ENCODE measurements around the gene TBC1D1. TPM values are rescaled to one million over a fixed set of nuclear protein-coding genes. Genes with fewer than 3 reads are reported as not detected.
A peak's percentile ranks its signal among the peaks of the same experiment; 100 is the strongest.

TBC1D1 gene
- total RNA-seq, 4 donors from 2014 or later: 111 to 176 (median 142) TPM

GRCh38 chr4:38123555-38123954 lies 232.7 kb downstream of the TBC1D1 start:
- Histone ChIP-seq H3K4me1 (peaks cover 0 to 4% of the 10 kb centered on the region in 2 donors), H3K27ac (no peak overlapping the region), H3K27me3 (no peaks in the 10 kb centered on the region), H3K9me3 (no peaks in the 10 kb centered on the region), H3K36me3 (peaks cover 0 to 49% of the 10 kb centered on the region in 2 donors), H3K4me3 (no peak overlapping the region)
- DNase-seq: no peak
- in situ Hi-C loops (cut with MboI; ENCODE audit: low sequenced_read_pairs in 4 of 4) (no loop called here), intact Hi-C loops (cut with DNase I; ENCODE audit: low total_unique reads) (no loop called here)
- TF ChIP-seq CTCF (IDR thresholded peaks at IDR 0.05 in 4 of 5, conservative IDR thresholded peaks at IDR 0.05 in 1 of 5): no peak
- no peak for TF ChIP-seq POLR2A (IDR thresholded peaks at IDR 0.05)
- no peak for ATAC-seq

GRCh38 chr4:38124961-38125360 lies 234.1 kb downstream of the TBC1D1 start:
- intact Hi-C loops (cut with DNase I; ENCODE audit: low total_unique reads) (no loop called here), in situ Hi-C loops (cut with MboI; ENCODE audit: low sequenced_read_pairs in 4 of 4) (no loop called here)
- Histone ChIP-seq H3K4me3 (no peak overlapping the region), H3K4me1 (peaks cover 0 to 4% of the 10 kb centered on the region in 2 donors), H3K36me3 (peaks cover 0 to 37% of the 10 kb centered on the region in 2 donors), H3K27me3 (no peaks in the 10 kb centered on the region), H3K27ac (no peak overlapping the region), H3K9me3 (no peaks in the 10 kb centered on the region)
- TF ChIP-seq CTCF (IDR thresholded peaks at IDR 0.05 in 4 of 5, conservative IDR thresholded peaks at IDR 0.05 in 1 of 5): no peak
- no peak for TF ChIP-seq POLR2A (IDR thresholded peaks at IDR 0.05)
- ATAC-seq (no peak), DNase-seq (no peak)

DNA sequence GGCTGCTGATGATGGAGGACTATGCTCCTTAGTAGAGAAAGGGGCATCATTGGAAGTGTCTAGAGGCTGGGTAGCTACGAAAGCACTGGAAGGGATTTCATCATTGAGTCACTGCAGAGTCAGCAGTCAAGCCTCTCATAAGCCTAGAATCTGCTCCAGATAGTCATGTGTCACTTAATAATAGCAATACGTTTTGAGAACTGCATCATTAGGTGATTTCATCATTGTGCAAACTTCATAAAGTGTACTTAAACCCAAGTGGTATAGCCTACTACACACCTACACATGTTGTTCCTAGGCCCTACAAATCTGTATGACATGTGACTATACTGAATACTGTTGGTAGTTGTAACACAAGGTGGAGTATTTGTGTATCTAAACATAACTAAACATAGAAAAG lies 234.9 kb downstream of the TBC1D1 start:
- H3K36me3 ChIP-seq: peaks cover 0 to 29% of the 10 kb centered on the region in 2 donors
- intact Hi-C loops (cut with DNase I; ENCODE audit: low total_unique reads): no loop called here
- in situ Hi-C loops (cut with MboI; ENCODE audit: low sequenced_read_pairs in 4 of 4): no loop called here

DNA sequence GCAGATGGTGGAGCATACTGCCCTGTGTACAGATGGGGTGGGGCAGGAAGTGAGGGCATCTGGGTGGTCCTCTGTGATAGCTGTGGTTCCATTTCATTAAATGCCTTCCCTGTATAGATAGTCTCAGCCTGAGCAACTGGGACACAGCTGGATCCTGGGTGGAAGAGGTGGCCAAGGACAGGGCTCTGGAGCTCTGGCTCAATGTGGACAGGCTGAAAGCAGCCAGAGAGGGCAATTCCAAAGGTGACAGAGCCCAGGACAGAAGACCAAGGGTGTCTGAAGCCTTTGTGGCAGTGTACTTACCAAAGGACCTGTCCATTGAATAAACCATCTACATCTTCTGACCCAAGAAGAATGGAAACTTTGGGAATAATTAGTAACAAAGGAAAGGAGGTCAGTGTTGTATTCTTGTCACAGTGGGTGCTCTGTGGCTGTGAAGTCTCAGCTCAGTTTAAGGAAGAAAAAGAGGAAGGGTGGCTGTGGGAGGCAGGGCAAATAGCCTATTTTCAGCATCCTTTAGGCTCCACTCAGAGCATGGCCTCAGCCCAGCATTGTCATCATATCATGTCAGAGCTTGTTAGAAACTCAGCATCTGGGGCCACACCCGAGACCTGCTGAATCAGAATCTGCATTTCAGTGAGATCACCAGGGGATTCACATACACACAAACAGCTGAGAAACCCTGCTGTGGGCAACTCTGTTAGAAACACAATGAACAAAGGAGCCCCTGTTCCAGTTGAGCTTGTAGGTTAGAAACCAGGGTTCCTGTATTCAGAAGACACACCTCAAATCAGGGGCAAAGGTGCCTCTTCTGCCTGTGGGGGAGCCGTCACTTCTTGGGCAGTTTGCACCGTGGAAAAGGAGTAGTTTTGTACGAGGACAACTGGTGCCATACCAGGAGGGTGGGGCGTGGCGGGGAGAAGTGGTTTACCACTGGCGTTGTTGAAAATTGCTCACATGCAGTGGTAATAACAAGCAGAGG lies 237.9 kb downstream of the TBC1D1 start:
- no peak overlapping the region for H3K4me3 ChIP-seq
- no peaks in the 10 kb centered on the region for H3K27me3 ChIP-seq
- TF ChIP-seq POLR2A (IDR thresholded peaks at IDR 0.05): no peak
- TF ChIP-seq CTCF (IDR thresholded peaks at IDR 0.05 in 4 of 5, conservative IDR thresholded peaks at IDR 0.05 in 1 of 5): no peak
- intact Hi-C loops (cut with DNase I; ENCODE audit: low total_unique reads): no loop called here
- in situ Hi-C loops (cut with MboI; ENCODE audit: low sequenced_read_pairs in 4 of 4): no loop called here
- H3K36me3 ChIP-seq: peaks cover 0 to 32% of the 10 kb centered on the region in 2 donors
- ATAC-seq (no peak), DNase-seq (no peak)
- no peak overlapping the region for H3K27ac ChIP-seq
- H3K4me1 ChIP-seq: peaks cover 0 to 5% of the 10 kb centered on the region in 2 donors
- no peaks in the 10 kb centered on the region for H3K9me3 ChIP-seq

More for the DNA sequence above, 234.9 kb downstream of the TBC1D1 start:
- H3K27ac ChIP-seq: no peak overlapping the region
- DNase-seq: no peak
- TF ChIP-seq POLR2A (IDR thresholded peaks at IDR 0.05): no peak
- TF ChIP-seq CTCF (IDR thresholded peaks at IDR 0.05 in 4 of 5, conservative IDR thresholded peaks at IDR 0.05 in 1 of 5): no peak
- ATAC-seq: peak in 1 of 2 donors; percentile 21
- H3K9me3 ChIP-seq: no peaks in the 10 kb centered on the region
- no peak overlapping the region for H3K4me3 ChIP-seq
- H3K4me1 ChIP-seq: no peaks in the 10 kb centered on the region
- no peaks in the 10 kb centered on the region for H3K27me3 ChIP-seq
